HL-60 (cell line): ENCODE measurements around the gene SUCNR1.
"Not testable (repeated sequence)": the region's sequence is repeated elsewhere in the genome, so short reads cannot be mapped to it uniquely, and the experiment has no call there.

Source experiments
- DNase-seq, 2 experiments: peaks; one replicate each; pipeline ENCODE4 v3.0.0-alpha.2; 2010 to 2020; ENCODE audit warnings: low read depth in 1 of 2, low spot score in 1 of 2
- H3K27ac ChIP-seq: fragments of 250-450 bp; sonication (Bioruptor Pico); replicated peaks from 2 replicates; pipeline ENCODE4 v1.5.1; 2020; ENCODE audit warnings: mild to moderate bottlenecking, moderate library complexity
- H3K27me3 ChIP-seq: fragments of 250-450 bp; sonication (Bioruptor Pico); 2 replicates; pipeline ENCODE4 v1.5.1; 2021; ENCODE audit warnings: mild to moderate bottlenecking, moderate library complexity; ENCODE audit not compliant: insufficient read depth, poor library complexity, severe bottlenecking
- H3K4me3 ChIP-seq: replicated peaks from 2 replicates; pipeline ENCODE4 v1.5.1; 2011; ENCODE audit warnings: mild to moderate bottlenecking, control low read depth, low read length; ENCODE audit not compliant: insufficient read depth
- GABPA ChIP-seq: IDR thresholded peaks from 2 replicates; pipeline ENCODE4 v1.6.1; 2012; ENCODE audit warnings: low read depth
- POLR2AphosphoS5 ChIP-seq: IDR thresholded peaks from 2 replicates; pipeline ENCODE4 v1.6.1; 2012; ENCODE audit warnings: low read depth
- SPI1 ChIP-seq: IDR thresholded peaks from 2 replicates; pipeline ENCODE4 v1.6.1; 2012; ENCODE audit warnings: low read depth, mild to moderate bottlenecking, borderline replicate concordance
- TF ChIP-seq, protein P1 (sequence below): IDR thresholded peaks from 2 replicates; pipeline ENCODE4 v1.6.1; 2012; ENCODE audit warnings: low read depth; ENCODE audit not compliant: insufficient replicate concordance
- TF ChIP-seq, protein P2 (sequence below): IDR thresholded peaks from one replicate; pipeline ENCODE4 v1.5.1; 2011; ENCODE audit warnings: low read length, control low read depth, inconsistent platforms; ENCODE audit not compliant: insufficient read depth

Gene SUCNR1

DNA sequence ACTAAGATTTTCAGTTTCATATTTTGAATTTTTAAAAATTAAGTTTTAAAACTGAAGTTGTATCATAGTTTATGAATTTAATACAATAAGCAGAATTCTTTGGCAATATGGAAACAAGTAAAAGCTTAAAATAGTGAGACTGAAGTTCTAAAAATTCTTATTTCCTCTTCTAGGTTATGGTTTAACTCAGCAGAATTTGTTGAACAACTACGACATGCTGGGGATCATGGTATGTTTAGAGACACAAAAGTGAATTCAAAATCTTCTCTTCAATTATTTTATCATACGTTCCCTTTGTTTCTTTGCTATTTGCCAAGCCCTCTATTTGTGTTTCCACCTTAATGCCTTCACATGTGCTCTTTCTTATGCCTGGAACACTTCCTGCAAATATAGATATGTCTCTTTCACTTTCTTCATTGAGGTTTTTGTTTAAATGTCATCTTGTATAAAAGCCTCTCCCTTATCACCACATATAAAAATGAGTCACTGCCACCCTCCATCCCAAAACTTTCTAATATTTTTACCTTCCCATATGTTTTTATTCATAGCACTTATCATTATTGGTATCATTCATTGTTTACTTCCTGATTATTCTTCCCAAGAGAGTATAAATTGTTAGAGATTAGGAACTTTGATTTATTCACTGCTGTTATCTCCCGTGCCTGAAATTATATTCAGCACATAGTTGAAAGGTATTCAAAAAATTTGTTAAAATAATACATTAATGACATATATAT is 6.4 kb downstream of the SUCNR1 start:
- TF ChIP-seq, protein P1, sequence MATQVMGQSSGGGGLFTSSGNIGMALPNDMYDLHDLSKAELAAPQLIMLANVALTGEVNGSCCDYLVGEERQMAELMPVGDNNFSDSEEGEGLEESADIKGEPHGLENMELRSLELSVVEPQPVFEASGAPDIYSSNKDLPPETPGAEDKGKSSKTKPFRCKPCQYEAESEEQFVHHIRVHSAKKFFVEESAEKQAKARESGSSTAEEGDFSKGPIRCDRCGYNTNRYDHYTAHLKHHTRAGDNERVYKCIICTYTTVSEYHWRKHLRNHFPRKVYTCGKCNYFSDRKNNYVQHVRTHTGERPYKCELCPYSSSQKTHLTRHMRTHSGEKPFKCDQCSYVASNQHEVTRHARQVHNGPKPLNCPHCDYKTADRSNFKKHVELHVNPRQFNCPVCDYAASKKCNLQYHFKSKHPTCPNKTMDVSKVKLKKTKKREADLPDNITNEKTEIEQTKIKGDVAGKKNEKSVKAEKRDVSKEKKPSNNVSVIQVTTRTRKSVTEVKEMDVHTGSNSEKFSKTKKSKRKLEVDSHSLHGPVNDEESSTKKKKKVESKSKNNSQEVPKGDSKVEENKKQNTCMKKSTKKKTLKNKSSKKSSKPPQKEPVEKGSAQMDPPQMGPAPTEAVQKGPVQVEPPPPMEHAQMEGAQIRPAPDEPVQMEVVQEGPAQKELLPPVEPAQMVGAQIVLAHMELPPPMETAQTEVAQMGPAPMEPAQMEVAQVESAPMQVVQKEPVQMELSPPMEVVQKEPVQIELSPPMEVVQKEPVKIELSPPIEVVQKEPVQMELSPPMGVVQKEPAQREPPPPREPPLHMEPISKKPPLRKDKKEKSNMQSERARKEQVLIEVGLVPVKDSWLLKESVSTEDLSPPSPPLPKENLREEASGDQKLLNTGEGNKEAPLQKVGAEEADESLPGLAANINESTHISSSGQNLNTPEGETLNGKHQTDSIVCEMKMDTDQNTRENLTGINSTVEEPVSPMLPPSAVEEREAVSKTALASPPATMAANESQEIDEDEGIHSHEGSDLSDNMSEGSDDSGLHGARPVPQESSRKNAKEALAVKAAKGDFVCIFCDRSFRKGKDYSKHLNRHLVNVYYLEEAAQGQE, result no peak
- TF ChIP-seq GABPA (no peak), SPI1 (no peak), POLR2AphosphoS5 (no peak)
- TF ChIP-seq, protein P2, sequence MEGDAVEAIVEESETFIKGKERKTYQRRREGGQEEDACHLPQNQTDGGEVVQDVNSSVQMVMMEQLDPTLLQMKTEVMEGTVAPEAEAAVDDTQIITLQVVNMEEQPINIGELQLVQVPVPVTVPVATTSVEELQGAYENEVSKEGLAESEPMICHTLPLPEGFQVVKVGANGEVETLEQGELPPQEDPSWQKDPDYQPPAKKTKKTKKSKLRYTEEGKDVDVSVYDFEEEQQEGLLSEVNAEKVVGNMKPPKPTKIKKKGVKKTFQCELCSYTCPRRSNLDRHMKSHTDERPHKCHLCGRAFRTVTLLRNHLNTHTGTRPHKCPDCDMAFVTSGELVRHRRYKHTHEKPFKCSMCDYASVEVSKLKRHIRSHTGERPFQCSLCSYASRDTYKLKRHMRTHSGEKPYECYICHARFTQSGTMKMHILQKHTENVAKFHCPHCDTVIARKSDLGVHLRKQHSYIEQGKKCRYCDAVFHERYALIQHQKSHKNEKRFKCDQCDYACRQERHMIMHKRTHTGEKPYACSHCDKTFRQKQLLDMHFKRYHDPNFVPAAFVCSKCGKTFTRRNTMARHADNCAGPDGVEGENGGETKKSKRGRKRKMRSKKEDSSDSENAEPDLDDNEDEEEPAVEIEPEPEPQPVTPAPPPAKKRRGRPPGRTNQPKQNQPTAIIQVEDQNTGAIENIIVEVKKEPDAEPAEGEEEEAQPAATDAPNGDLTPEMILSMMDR, result no peak
- no peak for DNase-seq
- no peak overlapping the region for H3K4me3 ChIP-seq
- H3K27ac ChIP-seq, result peak overlapping the region; percentile 30
- H3K27me3 ChIP-seq, result no peaks in the 10 kb centered on the region

DNA sequence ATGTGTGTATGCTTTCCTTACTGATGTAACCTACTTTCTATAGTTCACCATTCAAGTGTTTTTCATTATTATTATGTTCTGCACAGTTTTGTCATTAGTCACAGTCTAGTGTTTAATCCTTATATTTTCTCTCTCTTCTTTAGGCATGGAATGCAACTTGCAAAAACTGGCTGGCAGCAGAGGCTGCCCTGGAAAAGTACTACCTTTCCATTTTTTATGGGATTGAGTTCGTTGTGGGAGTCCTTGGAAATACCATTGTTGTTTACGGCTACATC is 6.9 kb downstream of the SUCNR1 start:
- H3K27ac ChIP-seq, result no peak overlapping the region; the same call in 1 of the 2 replicates
- H3K27me3 ChIP-seq, result no peaks in the 10 kb centered on the region
- no peak for DNase-seq
- no peak overlapping the region for H3K4me3 ChIP-seq
- no peak for TF ChIP-seq GABPA
- TF ChIP-seq, protein P1, result no peak

DNA sequence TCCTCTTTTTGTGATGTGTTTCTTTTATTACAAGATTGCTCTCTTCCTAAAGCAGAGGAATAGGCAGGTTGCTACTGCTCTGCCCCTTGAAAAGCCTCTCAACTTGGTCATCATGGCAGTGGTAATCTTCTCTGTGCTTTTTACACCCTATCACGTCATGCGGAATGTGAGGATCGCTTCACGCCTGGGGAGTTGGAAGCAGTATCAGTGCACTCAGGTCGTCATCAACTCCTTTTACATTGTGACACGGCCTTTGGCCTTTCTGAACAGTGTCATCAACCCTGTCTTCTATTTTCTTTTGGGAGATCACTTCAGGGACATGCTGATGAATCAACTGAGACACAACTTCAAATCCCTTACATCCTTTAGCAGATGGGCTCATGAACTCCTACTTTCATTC is 7.7 kb downstream of the SUCNR1 start:
- Histone ChIP-seq H3K4me3 (no peak overlapping the region), H3K27ac (no peak overlapping the region), H3K27me3 (no peaks in the 10 kb centered on the region)
- TF ChIP-seq SPI1 (no peak), POLR2AphosphoS5 (no peak), GABPA (no peak)
- TF ChIP-seq, protein P1, result no peak
- TF ChIP-seq, protein P2, result no peak
- DNase-seq, result no peak

DNA sequence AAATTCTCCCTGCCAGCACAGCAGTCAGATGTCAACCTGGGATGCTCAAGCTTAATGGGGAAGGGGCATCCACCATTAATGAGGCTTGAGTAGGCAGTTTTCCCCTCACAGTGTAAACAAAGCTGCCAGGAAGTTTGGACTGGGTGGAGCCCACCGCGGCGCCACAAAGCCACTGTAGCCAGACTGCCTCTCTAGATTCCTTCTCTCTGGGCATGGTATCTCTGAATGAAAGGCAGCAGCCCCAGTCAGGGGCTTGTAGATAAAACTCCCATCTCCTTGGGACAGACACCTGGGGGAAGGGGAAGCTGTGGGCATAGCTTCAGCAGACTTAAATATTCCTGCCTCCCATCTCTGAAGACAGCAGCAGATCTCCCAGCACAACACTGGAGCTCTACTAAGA is 12.0 kb downstream of the SUCNR1 start:
- H3K4me3 ChIP-seq, DNase-seq, H3K27ac ChIP-seq, H3K27me3 ChIP-seq: not testable (repeated sequence)

DNA sequence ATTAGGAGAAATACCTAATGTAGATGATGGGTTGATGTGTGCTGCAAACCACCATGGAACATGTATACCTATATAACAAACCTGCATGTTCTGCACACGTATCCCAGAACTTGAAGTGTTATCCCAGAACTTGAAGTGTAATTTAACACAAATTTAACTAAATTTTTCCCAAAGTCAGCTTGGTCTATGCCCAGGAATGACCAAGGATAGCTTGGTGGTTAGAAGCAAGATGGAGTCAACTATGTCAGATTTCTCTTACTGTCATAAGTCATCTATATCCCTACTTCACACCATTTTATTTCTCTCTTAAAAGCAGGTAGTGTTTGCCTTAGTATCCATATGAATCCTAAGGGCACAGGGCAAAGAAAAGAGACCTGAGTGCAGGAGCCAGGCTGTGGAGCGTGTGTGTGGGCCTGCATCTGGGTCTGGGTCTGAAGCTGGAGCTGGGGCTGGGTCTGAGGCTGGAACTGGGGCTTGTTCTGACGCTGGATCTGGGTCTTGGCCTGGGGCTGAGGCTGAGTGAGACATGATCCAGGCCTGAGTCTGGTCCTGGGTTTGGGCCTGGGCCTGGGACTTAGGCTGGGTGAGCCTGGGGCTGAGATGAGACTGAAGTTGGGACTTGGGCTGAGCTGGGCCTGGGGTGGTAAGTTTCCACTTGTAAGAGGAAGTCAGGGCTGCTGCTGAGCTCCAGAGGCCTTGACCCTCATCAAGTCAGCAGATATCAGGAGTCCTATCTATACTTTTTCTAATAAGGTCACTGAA is 14.2 kb downstream of the SUCNR1 start:
- H3K27me3 ChIP-seq, H3K4me3 ChIP-seq, DNase-seq, H3K27ac ChIP-seq: not testable (repeated sequence)
